GM12873 (cell line): Measurements from ENCODE around the gene P2RY6.

Experiments used
- CTCF ChIP-seq: IDR thresholded peaks from 2 replicates; pipeline ENCODE4 v1.5.1; 2012; ENCODE audit warnings: low read depth, mild to moderate bottlenecking, moderate library complexity, low read length, control low read depth; ENCODE audit not compliant: insufficient read depth; ENCODE audit errors: missing control alignments

Gene P2RY6

GRCh38 chr11:73294604-73295003 is 22.5 kb downstream of the P2RY6 start:
- TF ChIP-seq CTCF = no peak

- peak; percentile 99 for TF ChIP-seq CTCF
Observed at GRCh38 chr11:73295241-73295995, 23.3 kb downstream of the P2RY6 start.

GRCh38 chr11:73295996-73296318 is 23.8 kb downstream of the P2RY6 start:
- TF ChIP-seq CTCF = no peak

GRCh38 chr11:73296501-73297230 is 24.5 kb downstream of the P2RY6 start:
- TF ChIP-seq CTCF = no peak

- no peak for TF ChIP-seq CTCF
Observed at GRCh38 chr11:73297231-73297590, 25.1 kb downstream of the P2RY6 start.

- no peak for TF ChIP-seq CTCF
Observed at GRCh38 chr11:73297702-73298101, 25.6 kb downstream of the P2RY6 start.

- TF ChIP-seq CTCF = no peak
Observed at GRCh38 chr11:73298233-73298632, 26.1 kb downstream of the P2RY6 start.
